C4-2B (cell line): ENCODE data around the gene TNFRSF21.

Source experiments
- H3K27ac ChIP-seq: fragments of 450-650 bp; 2 replicates; pipeline ENCODE4 v1.5.1; 2017
- ZFX ChIP-seq: fragments of 450-650 bp; IDR thresholded peaks from 2 replicates; pipeline ENCODE4 v1.6.1; 2017
- TF ChIP-seq, protein P1 (sequence below): fragments of 450-650 bp; conservative IDR thresholded peaks from 2 replicates; pipeline ENCODE4 v1.5.1; 2017; ENCODE audit warnings: mild to moderate bottlenecking

The TNFRSF21 gene

DNA sequence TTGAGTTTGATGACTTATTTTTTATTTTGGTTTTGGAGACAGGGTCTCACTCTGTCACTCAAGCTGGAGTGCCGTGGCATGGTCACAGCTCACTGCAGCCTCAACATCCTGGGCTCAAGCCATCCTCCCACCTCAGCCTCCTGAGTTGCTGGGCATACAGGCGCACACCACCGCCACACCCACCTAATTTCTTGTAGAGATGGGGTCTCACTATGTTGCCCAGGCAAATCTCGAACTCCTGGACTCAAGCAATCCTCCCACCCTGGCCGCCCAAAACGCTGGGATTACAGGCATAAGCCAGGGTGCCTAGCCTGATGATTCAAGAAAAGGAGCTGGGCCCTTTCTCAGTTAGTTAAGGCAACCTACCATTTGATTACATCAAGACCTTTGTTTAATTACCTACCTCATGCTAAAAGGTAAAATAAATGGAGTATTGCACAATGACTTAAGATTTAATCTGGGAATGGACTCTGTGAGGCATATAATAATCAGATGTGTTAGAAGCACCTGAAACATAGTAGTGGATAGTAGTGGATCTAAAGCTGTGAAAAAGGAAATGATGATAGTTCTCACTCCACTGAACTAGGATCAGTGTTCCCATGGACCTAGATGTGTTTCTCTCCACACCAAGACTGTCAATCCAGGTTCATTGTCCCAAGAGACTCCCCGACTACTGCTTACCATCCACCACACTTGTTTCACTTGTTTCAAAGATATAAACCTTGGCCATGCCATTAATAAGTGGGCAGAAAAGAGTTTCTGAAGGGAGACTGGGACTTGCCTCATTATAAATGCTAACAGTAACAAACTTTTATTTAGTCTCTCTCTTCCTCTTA, 2.1 kb downstream of the TNFRSF21 start:
- TF ChIP-seq, protein P1, sequence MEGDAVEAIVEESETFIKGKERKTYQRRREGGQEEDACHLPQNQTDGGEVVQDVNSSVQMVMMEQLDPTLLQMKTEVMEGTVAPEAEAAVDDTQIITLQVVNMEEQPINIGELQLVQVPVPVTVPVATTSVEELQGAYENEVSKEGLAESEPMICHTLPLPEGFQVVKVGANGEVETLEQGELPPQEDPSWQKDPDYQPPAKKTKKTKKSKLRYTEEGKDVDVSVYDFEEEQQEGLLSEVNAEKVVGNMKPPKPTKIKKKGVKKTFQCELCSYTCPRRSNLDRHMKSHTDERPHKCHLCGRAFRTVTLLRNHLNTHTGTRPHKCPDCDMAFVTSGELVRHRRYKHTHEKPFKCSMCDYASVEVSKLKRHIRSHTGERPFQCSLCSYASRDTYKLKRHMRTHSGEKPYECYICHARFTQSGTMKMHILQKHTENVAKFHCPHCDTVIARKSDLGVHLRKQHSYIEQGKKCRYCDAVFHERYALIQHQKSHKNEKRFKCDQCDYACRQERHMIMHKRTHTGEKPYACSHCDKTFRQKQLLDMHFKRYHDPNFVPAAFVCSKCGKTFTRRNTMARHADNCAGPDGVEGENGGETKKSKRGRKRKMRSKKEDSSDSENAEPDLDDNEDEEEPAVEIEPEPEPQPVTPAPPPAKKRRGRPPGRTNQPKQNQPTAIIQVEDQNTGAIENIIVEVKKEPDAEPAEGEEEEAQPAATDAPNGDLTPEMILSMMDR: no peak
- no peak for TF ChIP-seq ZFX
- H3K27ac ChIP-seq: no peak overlapping the region

DNA sequence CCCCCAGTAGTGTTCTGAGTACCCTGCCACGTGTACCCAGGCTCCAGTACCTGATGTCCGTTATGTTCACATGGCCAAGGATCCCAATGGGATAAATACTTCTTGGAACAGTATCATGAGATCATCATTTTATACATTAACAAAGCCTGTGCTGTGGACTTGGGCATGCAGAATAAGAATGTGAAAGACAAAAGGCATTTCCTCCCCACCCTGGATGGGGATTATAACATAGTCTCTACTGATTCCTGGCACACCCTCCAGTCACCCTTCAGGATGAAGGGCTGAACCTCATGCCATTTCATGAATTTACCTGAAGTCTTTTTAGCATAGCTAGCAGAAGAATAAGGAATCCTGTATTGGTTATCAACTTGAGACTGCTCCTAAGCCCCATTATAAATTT, 2.8 kb downstream of the TNFRSF21 start:
- TF ChIP-seq, protein P1: no peak
- no peak for TF ChIP-seq ZFX

DNA sequence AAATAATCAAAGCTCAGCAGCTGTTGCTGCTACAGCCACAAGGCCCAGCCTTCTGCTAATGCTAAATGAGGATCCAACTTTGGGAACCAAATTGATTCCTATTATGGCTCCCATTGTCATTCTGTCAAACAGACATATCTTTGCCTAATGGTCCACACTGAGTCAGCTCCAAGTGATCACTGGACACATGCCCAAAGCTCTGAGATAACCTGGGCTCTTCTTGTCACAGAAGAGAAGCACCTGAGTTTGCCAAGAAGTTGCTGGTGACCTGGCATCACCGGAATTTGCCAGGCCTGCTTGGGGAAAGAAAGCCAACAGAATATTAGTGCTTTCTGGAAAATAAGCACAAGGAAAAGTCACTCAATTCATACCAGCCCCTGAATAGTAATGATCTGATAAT, 5.8 kb downstream of the TNFRSF21 start:
- TF ChIP-seq ZFX: no peak
- TF ChIP-seq, protein P1: no peak
- H3K27ac ChIP-seq: peak overlapping the region; percentile 27; the same call in 1 of the 2 replicates

More for the DNA sequence above, 2.8 kb downstream of the TNFRSF21 start:
- H3K27ac ChIP-seq: no peak overlapping the region

DNA sequence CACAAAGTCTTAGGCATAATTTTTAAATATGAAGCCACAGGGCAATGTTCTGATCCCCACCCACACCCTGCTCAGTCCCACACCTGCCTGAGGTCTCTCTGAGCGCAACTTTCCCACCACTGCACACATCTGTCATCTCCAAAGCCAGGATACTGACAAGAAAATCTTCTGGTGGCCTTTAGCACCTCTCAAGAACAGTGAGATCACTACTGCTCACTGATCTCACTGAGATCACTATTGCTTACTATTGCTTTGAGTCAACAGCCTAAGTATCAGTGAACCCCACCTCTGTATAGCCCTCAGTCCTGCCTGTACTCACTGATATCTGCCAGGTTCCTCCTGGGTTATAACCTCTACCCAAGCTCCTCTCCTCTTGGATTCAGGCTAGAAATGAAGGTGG, 6.4 kb downstream of the TNFRSF21 start:
- TF ChIP-seq, protein P1: no peak
- TF ChIP-seq ZFX: no peak

DNA sequence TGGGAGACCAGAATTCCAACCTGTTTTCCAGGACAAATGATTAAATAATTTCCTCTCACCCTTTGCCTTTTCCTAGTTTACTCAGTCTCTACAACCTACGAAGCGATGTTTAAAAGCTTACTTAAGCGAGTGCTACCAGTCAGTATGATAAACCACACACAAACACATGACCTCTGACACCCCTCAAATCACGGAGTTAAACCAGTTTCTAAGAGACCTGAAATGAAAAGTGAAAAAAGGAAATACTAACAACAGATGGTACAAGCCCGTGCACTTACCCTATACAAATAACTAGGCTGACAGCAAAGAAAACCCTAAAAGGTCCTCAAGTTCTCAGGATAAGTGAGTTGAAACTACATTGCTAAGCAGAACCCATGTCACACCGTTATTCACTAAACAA, 7.7 kb downstream of the TNFRSF21 start:
- TF ChIP-seq, protein P1: no peak
- no peak for TF ChIP-seq ZFX
- no peak overlapping the region for H3K27ac ChIP-seq

More for the DNA sequence above, 6.4 kb downstream of the TNFRSF21 start:
- peak overlapping the region; percentile 27; the same call in 1 of the 2 replicates for H3K27ac ChIP-seq

DNA sequence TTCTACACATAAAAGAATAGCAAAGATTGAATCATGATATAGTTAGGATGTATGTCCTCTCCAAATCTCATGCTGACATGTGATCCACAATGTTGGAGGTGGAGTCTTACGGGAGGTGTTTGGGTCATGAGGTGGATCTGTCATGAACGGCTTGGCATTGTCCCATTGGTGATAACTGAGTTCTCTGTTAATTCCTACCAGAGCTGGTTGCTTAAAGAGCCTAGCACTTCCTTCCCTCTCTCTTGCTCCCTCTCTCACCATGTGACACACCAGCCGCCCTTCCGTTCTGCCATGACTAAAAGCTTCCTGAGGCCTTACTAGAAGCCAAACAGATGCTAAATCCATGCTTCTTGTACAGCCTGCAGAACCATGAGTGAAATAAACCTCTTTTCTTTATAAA, 8.3 kb downstream of the TNFRSF21 start:
- no peak overlapping the region for H3K27ac ChIP-seq
- TF ChIP-seq, protein P1: no peak
- TF ChIP-seq ZFX: no peak

DNA sequence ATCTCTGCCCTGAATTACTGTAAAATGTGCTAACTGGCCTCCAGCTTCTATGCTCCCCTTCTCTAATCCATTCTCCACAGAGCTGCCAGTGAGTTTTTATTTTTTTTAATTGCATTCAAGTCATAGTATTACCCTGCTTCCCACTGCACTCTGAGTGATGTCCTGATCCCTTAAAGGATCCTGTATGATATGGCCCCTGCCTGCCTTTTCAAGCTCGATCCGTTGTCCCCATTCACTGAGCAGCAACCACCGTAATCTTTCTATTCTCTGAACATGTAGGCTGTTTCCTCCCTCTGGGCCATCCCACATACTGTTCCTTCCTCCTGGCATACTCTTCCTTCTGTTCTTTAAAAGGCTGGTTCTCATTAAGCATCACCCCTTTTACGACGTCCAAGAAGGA, 9.3 kb downstream of the TNFRSF21 start:
- TF ChIP-seq ZFX: no peak
- TF ChIP-seq, protein P1: no peak
- no peak overlapping the region for H3K27ac ChIP-seq
